ENCODE measurements around the gene FCF1. TPM values are rescaled to one million over a fixed set of nuclear protein-coding genes. Genes with fewer than 3 reads are reported as not detected.

FCF1 gene
- total and polyA plus RNA-seq, 7 donors, result 18.6 to 35.7 (median 25.7) TPM

- Histone ChIP-seq H3K4me1 (peaks cover 0 to 52% (median 49%) of the 10 kb centered on the region in 4 donors), H3K36me3 (no peaks in the 10 kb centered on the region), H3K27me3 (no peaks in the 10 kb centered on the region), H3K9me3 (no peaks in the 10 kb centered on the region), H3K4me3 (peak overlapping the region in 2 of 4 donors; percentile 77 to 95), H3K27ac (no peak overlapping the region)
- DNase-seq, result no peak
- intact Hi-C loops (cut with DNase I), result no loop called here
- TF ChIP-seq CTCF (IDR thresholded peaks at IDR 0.05) (no peak), EP300 (IDR thresholded peaks at IDR 0.05) (no peak), POLR2A (IDR thresholded peaks at IDR 0.05) (no peak), POLR2AphosphoS5 (IDR thresholded peaks at IDR 0.05) (no peak)
These were observed 52.8 kb downstream of the FCF1 start for GRCh38 chr14:74765721-74766120.

GRCh38 chr14:74771399-74771798 lies 58.5 kb downstream of the FCF1 start:
- peaks cover 0 to 20% (median 17%) of the 10 kb centered on the region in 4 donors for H3K4me1 ChIP-seq
- no peak for TF ChIP-seq POLR2AphosphoS5 (IDR thresholded peaks at IDR 0.05)
- no peak for TF ChIP-seq POLR2A (IDR thresholded peaks at IDR 0.05)
- TF ChIP-seq EP300 (IDR thresholded peaks at IDR 0.05), result no peak
- no peak for TF ChIP-seq CTCF (IDR thresholded peaks at IDR 0.05)
- no peak for DNase-seq
- no peak overlapping the region for H3K4me3 ChIP-seq
- no peaks in the 10 kb centered on the region for H3K27me3 ChIP-seq
- H3K27ac ChIP-seq, result no peak overlapping the region
- 83 to 91% methylated on average over 5 of the region's 5 CpGs for WGBS, 2 donors
- no peaks in the 10 kb centered on the region for H3K9me3 ChIP-seq
- intact Hi-C loops (cut with DNase I), result no loop called here
- no peaks in the 10 kb centered on the region for H3K36me3 ChIP-seq

- intact Hi-C loops (cut with DNase I), result no loop called here
- no peaks in the 10 kb centered on the region for H3K9me3 ChIP-seq
- TF ChIP-seq CTCF (IDR thresholded peaks at IDR 0.05) (no peak), POLR2AphosphoS5 (IDR thresholded peaks at IDR 0.05) (no peak), POLR2A (IDR thresholded peaks at IDR 0.05) (no peak), EP300 (IDR thresholded peaks at IDR 0.05) (no peak)
These were observed 71.7 kb downstream of the FCF1 start for GRCh38 chr14:74784634-74785033.

GRCh38 chr14:74785056-74785613 lies 72.2 kb downstream of the FCF1 start:
- intact Hi-C loops (cut with DNase I), result no loop called here
- no peaks in the 10 kb centered on the region for H3K4me1 ChIP-seq
- H3K36me3 ChIP-seq, result peaks cover 11 to 68% (median 24%) of the 10 kb centered on the region in 4 donors
- WGBS, 2 donors, result 50 to 65% methylated on average over 1 of the region's 1 CpG
- no peak overlapping the region for H3K4me3 ChIP-seq
- H3K27me3 ChIP-seq, result no peaks in the 10 kb centered on the region
- no peak overlapping the region for H3K27ac ChIP-seq
- DNase-seq, result no peak
- no peaks in the 10 kb centered on the region for H3K9me3 ChIP-seq
- TF ChIP-seq POLR2A (IDR thresholded peaks at IDR 0.05), result no peak
- TF ChIP-seq POLR2AphosphoS5 (IDR thresholded peaks at IDR 0.05), result no peak
- no peak for TF ChIP-seq CTCF (IDR thresholded peaks at IDR 0.05)
- no peak for TF ChIP-seq EP300 (IDR thresholded peaks at IDR 0.05)

More at GRCh38 chr14:74784634-74785033, 71.7 kb downstream of the FCF1 start:
- no peak overlapping the region for H3K4me3 ChIP-seq
- no peak overlapping the region for H3K27ac ChIP-seq
- peaks cover 12 to 73% (median 26%) of the 10 kb centered on the region in 4 donors for H3K36me3 ChIP-seq
- H3K27me3 ChIP-seq, result no peaks in the 10 kb centered on the region
- no peaks in the 10 kb centered on the region for H3K4me1 ChIP-seq
- no peak for DNase-seq

- TF ChIP-seq POLR2A (IDR thresholded peaks at IDR 0.05) (no peak), POLR2AphosphoS5 (IDR thresholded peaks at IDR 0.05) (no peak), EP300 (IDR thresholded peaks at IDR 0.05) (no peak), CTCF (IDR thresholded peaks at IDR 0.05) (no peak)
- 93 to 94% methylated on average over 2 of the region's 2 CpGs for WGBS, 2 donors
- Histone ChIP-seq H3K4me1 (peaks cover 0 to 1% (median 0%) of the 10 kb centered on the region in 4 donors), H3K9me3 (no peaks in the 10 kb centered on the region), H3K36me3 (peaks cover 0 to 51% (median 12%) of the 10 kb centered on the region in 4 donors), H3K27me3 (no peaks in the 10 kb centered on the region), H3K4me3 (no peak overlapping the region), H3K27ac (no peak overlapping the region)
- no peak for DNase-seq
- intact Hi-C loops (cut with DNase I), result no loop called here
These were observed 73.9 kb downstream of the FCF1 start for GRCh38 chr14:74786796-74787315.
